ENCODE measurements around the gene PHLPP1. TPM values are rescaled to one million over a fixed set of nuclear protein-coding genes. Genes with fewer than 3 reads are reported as not detected.

The PHLPP1 gene
- total and polyA plus RNA-seq, 9 of the 15 experiments (the other 6 are each of a cell fraction or from before 2014, with no cell fraction given), result 0.56 to 9.0 (median 4.5) TPM

- no peak overlapping the region for H3K9ac ChIP-seq (ENCODE audit: insufficient read depth in 1 of 2, low read depth in 2 of 2, low read length in 2 of 2)
- CTCF ChIA-PET (ENCODE audit: low intra/inter-chr PET ratio), result no interaction called here
- DNase-seq (ENCODE audit: extremely low read depth in 1 of 4, low spot score in 3 of 4) (no peak), ATAC-seq (no peak), FAIRE-seq (no peak)
- peaks cover 0 to 4% of the 10 kb centered on the region in 2 experiments; a peak in 1 of 5 replicates for H3K4me1 ChIP-seq (replicated peaks in 1 of 2; ENCODE audit: control insufficient read depth in 2 of 2, insufficient read depth in 2 of 2, low read length in 2 of 2)
- POLR2A ChIA-PET, result no interaction called here
- peaks cover 9% of the 10 kb centered on the region; the same call in 2 of the 3 replicates for H3K36me3 ChIP-seq (ENCODE audit: control insufficient read depth, insufficient read depth, low read length)
- H4K20me1 ChIP-seq (replicated peaks; ENCODE audit: control insufficient read depth, insufficient read depth, low read length), result no peaks in the 10 kb centered on the region
- no TSS peak for BruUV-seq (replicated peaks)
- intact Hi-C loops (cut with micrococcal nuclease) (no loop called here), in situ Hi-C loops (cut with MboI) (no loop called here)
- no peaks in the 10 kb centered on the region for H3K79me2 ChIP-seq (ENCODE audit: control insufficient read depth, insufficient read depth, low read length)
- H3K9me1 ChIP-seq (ENCODE audit: control insufficient read depth, insufficient read depth, low read length), result no peaks in the 10 kb centered on the region
- WGBS (ENCODE audit: insufficient coverage, low coverage, missing lambda C conversion rate), result 88% methylated on average over 2 of the region's 2 CpGs
- H2AFZ ChIP-seq (ENCODE audit: low read depth, low read length), result no peak overlapping the region
- H3K27me3 ChIP-seq (ENCODE audit: control insufficient read depth in 2 of 2, insufficient read depth in 2 of 2, low read length in 2 of 2), result no peaks in the 10 kb centered on the region
- no peaks in the 10 kb centered on the region for H3K9me3 ChIP-seq (replicated peaks; ENCODE audit: control insufficient read depth, insufficient read depth, low read depth, low read length)
- H3K27ac ChIP-seq (ENCODE audit: extremely low read depth, low read depth, low read length), result no peak overlapping the region
- TF ChIP-seq SAFB2 (IDR thresholded peaks at IDR 0.05; ENCODE audit: borderline replicate concordance, low read depth, low read length, severe bottlenecking), result no peak
- TF ChIP-seq MAFG (tag; conservative IDR thresholded peaks at IDR 0.05), result 0 out of 2 replicates have a peak, but pooled peaks have one; percentile 7
- TF ChIP-seq NR2C1 (IDR thresholded peaks at IDR 0.05), result no peak
- TF ChIP-seq NR2C1 (tag; IDR thresholded peaks at IDR 0.05), result no peak
- no peak for TF ChIP-seq GTF2A2 (tag; IDR thresholded peaks at IDR 0.05)
- peak; percentile 55 for TF ChIP-seq ZNF316 (IDR thresholded peaks at IDR 0.05)
- no peak for TF ChIP-seq CCAR2 (IDR thresholded peaks at IDR 0.05; ENCODE audit: low read depth, low read length)
- no peak for TF ChIP-seq ZNF140 (CRISPR knock-in tag; IDR thresholded peaks at IDR 0.05)
- TF ChIP-seq JUND (IDR thresholded peaks at IDR 0.05; ENCODE audit: borderline replicate concordance, low read depth, low read length), result no peak
- no peak for TF ChIP-seq JUND (tag; IDR thresholded peaks at IDR 0.05; ENCODE audit: borderline replicate concordance, low read depth, low read length)
- TF ChIP-seq FOXM1 (IDR thresholded peaks at IDR 0.05; ENCODE audit: low read depth), result no peak
- no peak for TF ChIP-seq FOXM1 (CRISPR knock-in tag; IDR thresholded peaks at IDR 0.05; ENCODE audit: low read depth)
- TF ChIP-seq ATF3 (IDR thresholded peaks at IDR 0.05), result no peak
- no peak for TF ChIP-seq ATF3 (CRISPR knock-in tag; conservative IDR thresholded peaks at IDR 0.05)
- TF ChIP-seq MTA3 (IDR thresholded peaks at IDR 0.05; ENCODE audit: borderline replicate concordance), result no peak
- peak; percentile 50; the same call in 1 of the 2 replicates for TF ChIP-seq C11orf30 (IDR thresholded peaks at IDR 0.05; ENCODE audit: low read depth)
- no peak overlapping the region for H3K4me3 ChIP-seq
- H3K4me2 ChIP-seq (ENCODE audit: insufficient read depth, low read length), result no peak overlapping the region
Observed at GRCh38 chr18:62948788-62949187, 233.4 kb downstream of the PHLPP1 start.
